ENCODE data around the gene PGK1.
"Not testable (repeated sequence)": the region's sequence is repeated elsewhere in the genome, so short reads cannot be mapped to it uniquely, and the experiment has no call there.

PGK1 gene

GRCh38 chrX:78163175-78163574 lies 59.1 kb downstream of the PGK1 start:
- not testable (repeated sequence) for DNase-seq (ENCODE audit: low read depth in 2 of 2); H3K4me3 ChIP-seq (replicated peaks in 1 of 2; ENCODE audit: low read depth in 2 of 2, low read length in 2 of 2)

GRCh38 chrX:78165425-78165824 lies 61.4 kb downstream of the PGK1 start:
- no peak overlapping the region for H3K4me3 ChIP-seq (replicated peaks in 1 of 2; ENCODE audit: low read depth in 2 of 2, low read length in 2 of 2)
- no peak for TF ChIP-seq CTCF (IDR thresholded peaks at IDR 0.05; ENCODE audit: low read depth, low read length)

GRCh38 chrX:78168065-78168464 lies 64.0 kb downstream of the PGK1 start:
- H3K4me3 ChIP-seq (replicated peaks in 1 of 2; ENCODE audit: low read depth in 2 of 2, low read length in 2 of 2) = no peak overlapping the region
- no peak for TF ChIP-seq CTCF (IDR thresholded peaks at IDR 0.05; ENCODE audit: low read depth, low read length)
- DNase-seq (ENCODE audit: low read depth in 2 of 2) = peak; percentile 5 to 22

More at GRCh38 chrX:78165425-78165824, 61.4 kb downstream of the PGK1 start:
- no peak for DNase-seq (ENCODE audit: low read depth in 2 of 2)
